CD4-positive, alpha-beta T cell treated with Interleukin-2 at 100 ng/mL for 4 hours (primary cell): Measurements from ENCODE around the gene CHERP.
"Not testable (repeated sequence)": the region's sequence is repeated elsewhere in the genome, so short reads cannot be mapped to it uniquely, and the experiment has no call there.

ENCODE experiments used
- DNase-seq: peaks from one replicate; pipeline ENCODE4 v3.0.0-alpha.2; 2020; ENCODE audit warnings: low spot score

CHERP gene

DNA sequence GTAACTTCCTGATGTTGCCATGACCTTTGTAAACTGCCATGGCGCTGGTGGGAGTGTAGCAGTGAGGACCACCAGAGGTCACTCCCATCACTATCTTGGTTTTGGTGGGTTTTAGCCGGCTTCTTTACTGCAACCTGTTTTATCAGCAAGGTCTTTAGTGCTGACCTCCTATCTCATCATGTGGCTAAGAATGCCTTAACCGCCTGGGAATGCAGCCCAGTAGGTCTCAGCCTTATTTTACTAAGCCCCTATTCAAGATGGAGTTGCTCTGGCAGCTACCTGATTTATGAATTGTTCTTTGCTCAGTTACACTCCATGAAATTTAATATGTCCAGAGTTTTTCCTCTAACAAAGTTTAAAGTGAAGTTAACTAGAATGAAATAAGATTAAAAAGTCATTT is 65.8 kb downstream of the CHERP start:
- no peak for DNase-seq

DNA sequence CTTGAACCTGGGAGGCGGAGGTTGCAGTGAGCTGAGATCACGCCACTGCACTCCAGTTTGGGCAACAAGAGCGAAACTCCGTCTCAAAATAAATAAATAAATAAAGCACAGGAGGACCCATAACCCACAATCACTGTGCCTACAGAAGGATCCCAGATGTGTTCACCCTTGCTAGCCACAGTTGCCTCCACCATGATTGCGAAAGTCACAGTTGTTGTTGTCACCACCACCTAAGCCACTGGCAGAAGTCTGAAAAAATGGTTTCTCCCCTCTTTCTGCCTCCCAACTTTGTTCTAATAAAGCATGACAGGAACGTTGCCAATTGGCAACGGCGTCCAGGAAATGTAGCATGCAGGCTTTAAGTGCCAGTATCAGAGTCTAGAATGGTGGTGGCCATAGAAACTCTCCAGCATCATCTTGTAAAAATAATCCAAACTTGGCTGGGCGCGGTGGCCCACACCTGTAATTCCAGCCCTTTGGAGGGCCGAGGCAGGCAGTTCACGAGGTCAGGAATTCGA is 68.3 kb downstream of the CHERP start:
- DNase-seq, result no peak

DNA sequence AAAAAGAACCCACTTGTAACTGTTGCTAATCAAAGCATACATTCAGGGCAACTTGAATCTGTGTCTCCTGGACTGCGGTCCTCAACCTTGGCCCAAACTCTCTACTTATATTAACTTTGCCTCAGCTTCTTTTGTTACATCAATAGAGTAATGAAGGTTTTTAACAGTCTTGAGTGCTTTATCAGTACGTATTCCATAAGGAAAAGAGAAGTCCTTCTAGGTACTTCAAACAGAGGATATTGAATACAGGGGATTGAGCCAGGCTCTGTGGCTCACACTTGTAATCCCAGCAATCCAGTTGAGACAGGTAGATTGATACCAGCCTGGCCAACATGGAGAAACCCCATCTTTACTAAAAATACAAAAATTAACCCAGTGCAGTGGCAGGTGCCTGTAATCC is 69.2 kb downstream of the CHERP start:
- DNase-seq, result no peak

DNA sequence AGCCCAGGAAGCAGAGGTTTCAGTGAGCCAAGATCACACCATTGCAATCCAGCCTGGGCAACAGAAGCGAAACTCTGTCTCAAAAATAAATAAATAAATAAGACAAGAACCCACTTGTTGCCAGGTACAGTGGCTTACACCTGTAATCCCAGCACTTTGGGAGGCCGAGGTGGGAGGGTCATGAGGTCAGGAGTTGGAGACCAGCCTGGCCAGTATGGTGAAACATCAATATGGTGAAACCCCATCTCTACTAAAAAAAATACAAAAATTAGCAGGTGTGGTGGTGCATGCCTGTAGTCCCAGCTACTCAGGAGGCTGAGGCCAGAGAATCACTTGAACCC is 69.7 kb downstream of the CHERP start:
- DNase-seq, result not testable (repeated sequence)

DNA sequence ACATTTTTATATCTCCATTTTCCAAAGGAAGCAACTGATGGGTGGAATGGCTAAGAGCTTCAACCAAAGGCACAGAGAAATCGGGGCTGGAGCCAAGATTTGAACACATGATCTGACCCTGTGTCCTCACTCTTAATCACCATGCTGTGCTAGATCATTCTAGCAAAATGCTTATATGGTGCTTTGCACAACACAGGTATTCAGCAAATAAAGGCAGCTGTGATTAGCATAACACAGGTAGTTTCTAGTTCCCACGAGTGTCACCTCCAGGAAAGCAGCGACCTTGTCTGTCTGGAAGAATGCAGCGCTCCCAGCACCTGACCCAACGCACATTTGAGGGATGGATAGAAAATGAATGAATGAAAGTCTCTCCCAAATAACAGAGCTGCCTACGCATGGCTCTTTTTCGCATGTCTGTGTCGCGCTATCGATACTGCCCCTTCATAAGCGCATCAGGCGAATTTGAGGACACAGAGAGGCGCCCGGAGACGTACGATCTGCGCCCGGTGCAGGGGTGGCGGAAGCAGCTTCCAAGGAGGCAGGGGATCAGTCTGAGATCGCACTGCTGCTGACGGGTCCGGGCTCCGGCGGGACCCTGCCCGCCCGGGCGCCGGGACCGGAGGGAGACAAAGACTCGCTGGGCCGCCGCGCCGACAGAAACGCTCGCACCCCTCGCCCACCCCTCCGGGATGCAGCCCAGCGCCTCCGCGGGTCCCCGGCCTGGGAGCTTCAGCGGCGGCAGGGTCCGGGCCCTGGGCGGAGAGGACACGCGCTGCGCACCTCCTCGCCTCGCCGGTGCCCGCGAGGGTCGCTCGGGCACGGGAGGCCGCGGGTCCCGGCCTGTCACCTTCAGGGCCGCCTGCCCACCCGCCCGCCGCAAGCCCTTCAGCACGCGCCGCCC is 71.1 kb downstream of the CHERP start:
- DNase-seq, result no peak

DNA sequence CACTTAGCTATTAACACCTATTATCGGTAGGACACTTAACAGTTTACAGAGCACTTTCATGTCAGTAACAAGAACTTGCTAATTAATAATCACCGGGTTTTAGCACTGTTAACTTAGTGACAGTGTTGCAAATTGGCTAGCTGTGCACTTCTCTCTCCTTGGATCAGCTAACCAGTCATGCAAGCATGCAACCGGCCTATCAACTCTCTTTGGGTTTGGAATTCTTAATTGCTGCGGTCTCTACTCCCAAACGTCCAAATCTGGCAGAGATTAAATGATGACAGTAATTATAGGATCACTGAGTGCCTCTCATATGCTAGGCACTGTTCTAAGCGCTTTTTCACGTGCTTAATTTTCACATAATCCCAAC is 71.7 kb downstream of the CHERP start:
- no peak for DNase-seq
